Measurements from ENCODE around the gene SNTB2. TPM values are rescaled to one million over a fixed set of nuclear protein-coding genes. Genes with fewer than 3 reads are reported as not detected.
A peak's percentile ranks its signal among the peaks of the same experiment; 100 is the strongest.

SNTB2 gene
- total RNA-seq, 1 donor from 2014 or later = 49.5 TPM

- Mint-ChIP-seq H3K9me3 (ENCODE audit: low read depth) (no peaks in the 10 kb centered on the region), H3K4me1 (ENCODE audit: low read depth) (peaks cover 71% of the 10 kb centered on the region), H3K4me3 (ENCODE audit: unreplicated experiment) (no peak overlapping the region), H3K27ac (ENCODE audit: unreplicated experiment) (no peak overlapping the region), H3K36me3 (ENCODE audit: low read depth) (no peaks in the 10 kb centered on the region), H3K27me3 (ENCODE audit: low read depth) (no peaks in the 10 kb centered on the region)
- TF ChIP-seq, protein P1, sequence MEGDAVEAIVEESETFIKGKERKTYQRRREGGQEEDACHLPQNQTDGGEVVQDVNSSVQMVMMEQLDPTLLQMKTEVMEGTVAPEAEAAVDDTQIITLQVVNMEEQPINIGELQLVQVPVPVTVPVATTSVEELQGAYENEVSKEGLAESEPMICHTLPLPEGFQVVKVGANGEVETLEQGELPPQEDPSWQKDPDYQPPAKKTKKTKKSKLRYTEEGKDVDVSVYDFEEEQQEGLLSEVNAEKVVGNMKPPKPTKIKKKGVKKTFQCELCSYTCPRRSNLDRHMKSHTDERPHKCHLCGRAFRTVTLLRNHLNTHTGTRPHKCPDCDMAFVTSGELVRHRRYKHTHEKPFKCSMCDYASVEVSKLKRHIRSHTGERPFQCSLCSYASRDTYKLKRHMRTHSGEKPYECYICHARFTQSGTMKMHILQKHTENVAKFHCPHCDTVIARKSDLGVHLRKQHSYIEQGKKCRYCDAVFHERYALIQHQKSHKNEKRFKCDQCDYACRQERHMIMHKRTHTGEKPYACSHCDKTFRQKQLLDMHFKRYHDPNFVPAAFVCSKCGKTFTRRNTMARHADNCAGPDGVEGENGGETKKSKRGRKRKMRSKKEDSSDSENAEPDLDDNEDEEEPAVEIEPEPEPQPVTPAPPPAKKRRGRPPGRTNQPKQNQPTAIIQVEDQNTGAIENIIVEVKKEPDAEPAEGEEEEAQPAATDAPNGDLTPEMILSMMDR (IDR thresholded peaks at IDR 0.05) = no peak
- no peak for DNase-seq (ENCODE audit: low spot score)
Measured at GRCh38 chr16:69191136-69191535, 4.2 kb downstream of the SNTB2 start.

DNA sequence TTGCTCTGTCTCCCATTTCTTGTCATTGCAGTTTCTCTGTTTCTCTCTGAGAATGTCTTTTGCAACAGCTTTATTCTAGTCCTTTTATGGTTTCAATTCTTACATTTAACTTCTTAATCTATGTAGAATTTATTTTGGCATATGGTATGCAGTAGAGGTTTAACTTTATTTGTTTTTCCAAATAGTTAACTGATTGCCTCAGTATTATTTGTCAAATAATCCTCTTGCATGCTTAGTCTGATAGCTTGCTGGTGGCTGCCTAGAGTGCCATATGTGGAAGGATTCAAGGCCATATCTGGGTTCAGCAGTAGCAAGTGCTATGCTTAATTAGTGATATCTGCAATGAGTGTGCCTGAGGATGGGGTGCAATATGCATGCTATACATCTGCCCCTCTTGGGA, 6.9 kb downstream of the SNTB2 start:
- peaks cover 77% of the 10 kb centered on the region for H3K4me1 Mint-ChIP-seq (ENCODE audit: low read depth)
- no peak for DNase-seq (ENCODE audit: low spot score)
- H3K4me3 Mint-ChIP-seq (ENCODE audit: unreplicated experiment) = no peak overlapping the region
- H3K9me3 Mint-ChIP-seq (ENCODE audit: low read depth) = no peaks in the 10 kb centered on the region
- H3K27ac Mint-ChIP-seq (ENCODE audit: unreplicated experiment) = peak overlapping the region; percentile 73
- TF ChIP-seq, protein P1 (IDR thresholded peaks at IDR 0.05) = no peak
- no peaks in the 10 kb centered on the region for H3K36me3 Mint-ChIP-seq (ENCODE audit: low read depth)
- H3K27me3 Mint-ChIP-seq (ENCODE audit: low read depth) = no peaks in the 10 kb centered on the region

DNA sequence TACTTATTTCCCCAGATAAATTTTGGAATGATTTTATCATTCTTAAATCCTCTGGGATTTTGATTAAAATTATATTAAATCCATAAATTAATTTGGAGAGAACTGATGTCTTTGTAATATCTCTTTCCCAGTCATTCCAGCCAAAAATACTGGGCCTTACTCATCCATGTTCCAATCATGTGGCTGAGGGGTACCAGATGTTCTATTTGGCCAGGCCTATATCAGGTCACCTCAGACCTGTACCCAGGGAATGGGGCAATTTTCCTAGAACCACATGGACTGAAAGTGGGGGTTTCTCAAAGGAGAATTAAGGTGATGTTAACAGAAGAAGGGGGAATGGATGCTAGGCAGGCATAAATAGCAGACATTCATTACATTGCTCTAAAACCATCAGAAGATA, 7.5 kb downstream of the SNTB2 start:
- Mint-ChIP-seq H3K36me3 (ENCODE audit: low read depth) (no peaks in the 10 kb centered on the region), H3K27ac (ENCODE audit: unreplicated experiment) (peak overlapping the region; percentile 51), H3K4me3 (ENCODE audit: unreplicated experiment) (no peak overlapping the region), H3K4me1 (ENCODE audit: low read depth) (peaks cover 71% of the 10 kb centered on the region), H3K9me3 (ENCODE audit: low read depth) (no peaks in the 10 kb centered on the region), H3K27me3 (ENCODE audit: low read depth) (no peaks in the 10 kb centered on the region)
- TF ChIP-seq, protein P1 (IDR thresholded peaks at IDR 0.05) = no peak
- no peak for DNase-seq (ENCODE audit: low spot score)

DNA sequence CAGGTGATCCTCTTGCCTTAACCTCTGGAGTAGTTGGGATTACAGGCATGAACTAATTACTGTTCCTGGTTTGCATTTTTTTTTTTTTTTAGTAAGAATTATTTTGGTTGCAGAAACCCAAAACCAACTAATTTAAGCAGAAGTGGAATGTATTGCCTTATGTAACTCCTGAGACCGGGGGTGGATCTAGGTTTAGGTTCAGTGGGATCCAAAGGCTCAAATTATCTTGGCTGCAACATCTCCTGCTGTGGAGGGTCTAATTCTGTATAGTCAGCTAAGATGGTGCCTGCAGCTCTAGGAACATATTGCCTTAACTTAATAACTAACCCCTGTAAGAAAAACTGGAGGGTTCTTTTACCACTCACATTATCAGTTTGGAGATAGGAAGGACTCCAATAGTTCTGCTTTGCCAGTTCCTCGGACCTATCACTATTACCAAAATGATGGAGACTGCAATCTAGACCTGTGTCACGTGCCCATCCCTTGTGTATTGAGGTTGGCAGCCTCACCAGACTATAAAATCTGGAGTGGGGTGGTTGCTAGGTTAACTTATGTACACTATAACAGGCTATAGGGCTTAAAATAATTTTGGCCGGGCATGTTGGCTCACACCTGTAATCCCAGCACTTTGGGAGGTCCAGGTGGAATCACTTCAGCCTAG, 8.5 kb downstream of the SNTB2 start:
- TF ChIP-seq, protein P1 (IDR thresholded peaks at IDR 0.05) = no peak
- DNase-seq (ENCODE audit: low spot score) = no peak
- Mint-ChIP-seq H3K36me3 (ENCODE audit: low read depth) (no peaks in the 10 kb centered on the region), H3K27ac (ENCODE audit: unreplicated experiment) (peak overlapping the region; percentile 27), H3K4me1 (ENCODE audit: low read depth) (peaks cover 66% of the 10 kb centered on the region), H3K27me3 (ENCODE audit: low read depth) (no peaks in the 10 kb centered on the region), H3K4me3 (ENCODE audit: unreplicated experiment) (no peak overlapping the region), H3K9me3 (ENCODE audit: low read depth) (no peaks in the 10 kb centered on the region)

DNA sequence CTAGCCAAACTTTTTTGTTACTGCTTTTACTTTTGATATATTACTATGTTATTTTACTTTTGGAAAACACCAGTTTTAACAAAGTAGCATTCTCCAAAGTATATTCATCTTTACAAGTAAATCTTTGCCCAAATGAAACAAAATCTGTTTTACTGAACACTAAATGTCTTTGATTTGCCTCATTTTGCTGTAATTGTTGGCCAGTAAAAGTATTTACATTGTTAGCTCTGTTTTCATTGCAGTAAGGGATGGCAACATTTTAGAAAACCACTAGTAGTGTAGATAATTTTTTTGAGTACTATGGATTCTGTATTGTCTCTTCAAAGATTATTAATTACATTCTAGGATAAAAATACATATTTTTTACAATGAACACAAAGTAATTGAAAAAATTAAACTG, 10.6 kb downstream of the SNTB2 start:
- Mint-ChIP-seq H3K9me3 (ENCODE audit: low read depth) (no peaks in the 10 kb centered on the region), H3K4me1 (ENCODE audit: low read depth) (peaks cover 63% of the 10 kb centered on the region), H3K27me3 (ENCODE audit: low read depth) (no peaks in the 10 kb centered on the region), H3K36me3 (ENCODE audit: low read depth) (no peaks in the 10 kb centered on the region), H3K27ac (ENCODE audit: unreplicated experiment) (no peak overlapping the region), H3K4me3 (ENCODE audit: unreplicated experiment) (no peak overlapping the region)
- DNase-seq (ENCODE audit: low spot score) = no peak
- TF ChIP-seq, protein P1 (IDR thresholded peaks at IDR 0.05) = no peak

Measured in chondrocyte (in vitro differentiated cells).